Measurements from ENCODE around the gene NUP93. TPM values are rescaled to one million over a fixed set of nuclear protein-coding genes. Genes with fewer than 3 reads are reported as not detected.

The NUP93 gene
- polyA plus RNA-seq, 1 donor from 2014 or later, result 237 TPM

- Histone ChIP-seq H3K27ac (ENCODE audit: low read length) (no peak overlapping the region), H2AFZ (ENCODE audit: low read depth, low read length) (no peak overlapping the region), H3K79me2 (replicated peaks; ENCODE audit: insufficient read depth, low read length) (no peaks in the 10 kb centered on the region), H3K4me3 (ENCODE audit: low read length) (no peak overlapping the region), H4K20me1 (ENCODE audit: insufficient read depth) (no peaks in the 10 kb centered on the region), H3K9me3 (ENCODE audit: low read length) (no peaks in the 10 kb centered on the region), H3K27me3 (ENCODE audit: insufficient read depth, low read depth, low read length) (no peaks in the 10 kb centered on the region), H3K36me3 (ENCODE audit: insufficient read depth, low read length) (no peaks in the 10 kb centered on the region), H3K9ac (ENCODE audit: low read length) (no peak overlapping the region), H3K9me2 (ENCODE audit: insufficient read depth, low read length) (no peaks in the 10 kb centered on the region), H3F3A (ENCODE audit: insufficient read depth, low read length, poor library complexity, severe bottlenecking) (no peaks in the 10 kb centered on the region), H3K4me2 (ENCODE audit: low read length) (no peak overlapping the region)
- TF ChIP-seq RAD21 (conservative IDR thresholded peaks at IDR 0.05) (no peak), EZH2 (IDR thresholded peaks at IDR 0.05; ENCODE audit: borderline replicate concordance, insufficient read depth, low read length, poor library complexity, severe bottlenecking) (no peak), TAF1 (IDR thresholded peaks at IDR 0.05; ENCODE audit: low read depth) (no peak), POLR2AphosphoS5 (IDR thresholded peaks at IDR 0.05) (no peak), REST (IDR thresholded peaks at IDR 0.05; ENCODE audit: borderline replicate concordance) (no peak), SMC3 (conservative IDR thresholded peaks at IDR 0.05; ENCODE audit: poor library complexity) (no peak), EP300 (conservative IDR thresholded peaks at IDR 0.05; ENCODE audit: poor library complexity, severe bottlenecking) (no peak), CTCF (IDR thresholded peaks at IDR 0.05; ENCODE audit: poor library complexity, severe bottlenecking) (no peak), MXI1 (conservative IDR thresholded peaks at IDR 0.05; ENCODE audit: poor library complexity, severe bottlenecking) (no peak)
Observed at GRCh38 chr16:56886296-56886695, 156.4 kb downstream of the NUP93 start.

- Histone ChIP-seq H3K4me2 (ENCODE audit: low read length) (no peak overlapping the region), H3K27me3 (ENCODE audit: insufficient read depth, low read depth, low read length) (no peaks in the 10 kb centered on the region), H3K27ac (ENCODE audit: low read length) (no peak overlapping the region)
Observed at GRCh38 chr16:56886826-56887225, 156.9 kb downstream of the NUP93 start.

More at GRCh38 chr16:56886826-56887225, 156.9 kb downstream of the NUP93 start:
- Histone ChIP-seq H3K9me2 (ENCODE audit: insufficient read depth, low read length) (no peaks in the 10 kb centered on the region), H4K20me1 (ENCODE audit: insufficient read depth) (no peaks in the 10 kb centered on the region), H3K9me3 (ENCODE audit: low read length) (no peaks in the 10 kb centered on the region), H3K9ac (ENCODE audit: low read length) (no peak overlapping the region), H3K36me3 (ENCODE audit: insufficient read depth, low read length) (no peaks in the 10 kb centered on the region), H3F3A (ENCODE audit: insufficient read depth, low read length, poor library complexity, severe bottlenecking) (no peaks in the 10 kb centered on the region), H3K4me3 (ENCODE audit: low read length) (no peak overlapping the region), H3K79me2 (replicated peaks; ENCODE audit: insufficient read depth, low read length) (no peaks in the 10 kb centered on the region), H2AFZ (ENCODE audit: low read depth, low read length) (no peak overlapping the region)
- TF ChIP-seq SMC3 (conservative IDR thresholded peaks at IDR 0.05; ENCODE audit: poor library complexity), result no peak
- TF ChIP-seq MXI1 (conservative IDR thresholded peaks at IDR 0.05; ENCODE audit: poor library complexity, severe bottlenecking), result no peak
- TF ChIP-seq EP300 (conservative IDR thresholded peaks at IDR 0.05; ENCODE audit: poor library complexity, severe bottlenecking), result no peak
- TF ChIP-seq EZH2 (IDR thresholded peaks at IDR 0.05; ENCODE audit: borderline replicate concordance, insufficient read depth, low read length, poor library complexity, severe bottlenecking), result no peak
- TF ChIP-seq REST (IDR thresholded peaks at IDR 0.05; ENCODE audit: borderline replicate concordance), result no peak
- TF ChIP-seq CTCF (IDR thresholded peaks at IDR 0.05; ENCODE audit: poor library complexity, severe bottlenecking), result no peak
- no peak for TF ChIP-seq TAF1 (IDR thresholded peaks at IDR 0.05; ENCODE audit: low read depth)
- TF ChIP-seq POLR2AphosphoS5 (IDR thresholded peaks at IDR 0.05), result no peak
- no peak for TF ChIP-seq RAD21 (conservative IDR thresholded peaks at IDR 0.05)
